ENCODE results near the gene NUP50.

Gene NUP50

DNA sequence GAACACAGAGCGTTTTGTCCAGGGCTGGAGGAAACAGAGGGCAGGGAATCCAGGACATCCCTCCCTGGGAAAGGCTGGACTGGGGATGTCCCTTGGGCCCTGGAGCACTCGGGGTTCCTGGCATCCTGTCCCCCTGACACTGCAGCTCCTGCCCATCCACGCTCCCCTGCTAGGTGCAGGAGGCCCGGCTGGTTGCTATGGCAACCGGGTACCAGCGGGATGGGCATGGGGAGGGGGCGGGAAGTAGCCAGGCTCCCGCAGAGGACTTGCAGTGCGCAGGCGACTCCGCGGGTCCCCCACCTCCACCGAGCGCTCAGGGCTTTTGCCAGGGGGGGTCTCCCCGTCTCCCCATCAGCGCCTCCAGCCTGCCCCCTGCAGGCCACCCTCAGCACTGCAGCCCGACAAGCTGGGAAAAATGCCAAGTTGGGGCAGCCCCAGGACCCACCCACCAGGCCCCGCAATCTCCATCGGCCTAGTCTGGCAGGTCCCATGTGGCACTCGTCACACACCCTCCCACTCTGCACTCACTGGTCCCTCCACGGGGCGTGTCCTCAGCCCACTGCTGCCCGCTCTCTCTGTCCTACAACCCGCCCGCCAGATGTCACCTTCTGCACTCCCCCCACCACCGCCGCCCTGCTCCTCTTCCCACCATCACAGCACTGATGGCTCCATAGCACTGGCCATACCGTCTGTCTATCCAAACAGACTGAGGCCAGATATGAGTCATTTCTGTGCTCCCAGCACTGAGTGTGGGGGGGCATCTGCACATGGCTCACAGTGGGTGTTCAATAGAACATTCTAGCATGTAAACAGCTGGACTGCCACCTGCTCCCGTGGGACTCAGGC, 45.5 kb downstream of the NUP50 start:
- DNase-seq, result no peak

DNA sequence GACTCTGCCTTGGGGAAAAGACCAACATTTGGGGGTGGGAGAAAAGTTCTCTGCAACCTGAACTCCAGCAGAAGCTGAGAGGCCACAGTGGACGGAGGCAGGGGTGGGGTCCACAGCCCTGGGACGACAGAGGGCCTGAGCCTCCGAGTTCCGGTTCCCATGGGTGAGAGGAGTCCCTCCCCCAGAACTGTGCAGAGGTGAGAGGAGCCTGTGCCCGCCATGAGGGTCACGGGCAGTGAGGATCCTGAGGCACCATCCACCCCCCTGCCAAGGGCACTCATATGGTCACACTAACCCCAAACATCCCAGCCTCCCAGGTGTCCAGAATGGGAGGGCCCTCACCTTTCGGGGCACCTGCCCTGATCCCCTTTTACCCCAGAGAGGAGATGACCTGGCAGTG, 46.4 kb downstream of the NUP50 start:
- no peak for DNase-seq

DNA sequence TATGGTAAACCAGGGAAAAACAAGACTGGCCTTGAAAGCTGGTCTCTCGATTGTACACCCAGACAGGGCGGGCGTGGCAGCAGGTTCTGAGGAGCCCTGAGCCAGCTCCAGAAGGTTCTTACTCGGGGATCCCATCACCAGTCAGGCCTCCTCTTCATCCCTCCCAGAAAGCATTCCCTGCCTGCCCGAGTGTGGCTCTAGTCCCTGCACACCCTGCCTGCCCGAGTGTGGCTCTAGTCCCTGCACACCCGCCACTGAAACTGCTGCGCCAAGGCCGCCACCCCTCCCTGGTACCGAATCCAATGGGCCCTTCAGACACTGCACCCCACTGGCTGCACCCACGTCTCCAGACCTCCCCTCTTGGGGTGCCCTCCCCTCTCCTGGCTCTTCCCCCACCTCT, 46.9 kb downstream of the NUP50 start:
- no peak for DNase-seq

DNA sequence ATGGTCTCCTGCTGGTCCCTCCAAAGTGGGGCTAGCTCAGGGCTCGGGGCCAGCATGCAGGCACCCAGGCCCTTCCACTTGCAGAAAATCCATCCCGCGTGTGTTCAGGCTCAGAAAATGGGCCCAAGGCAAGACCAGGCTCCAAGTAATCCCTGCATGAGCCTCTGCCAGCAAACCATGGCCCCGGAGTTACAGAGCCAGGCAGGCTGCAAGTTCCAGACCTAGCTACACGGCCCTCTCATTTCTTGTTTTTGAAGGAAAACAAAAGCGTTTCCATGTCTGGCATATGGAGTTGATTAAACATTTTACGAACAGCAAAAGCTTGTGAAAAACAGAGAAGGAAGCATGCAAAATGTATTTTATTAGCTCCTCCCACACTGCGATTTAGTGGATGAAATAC, 47.3 kb downstream of the NUP50 start:
- no peak for DNase-seq

DNA sequence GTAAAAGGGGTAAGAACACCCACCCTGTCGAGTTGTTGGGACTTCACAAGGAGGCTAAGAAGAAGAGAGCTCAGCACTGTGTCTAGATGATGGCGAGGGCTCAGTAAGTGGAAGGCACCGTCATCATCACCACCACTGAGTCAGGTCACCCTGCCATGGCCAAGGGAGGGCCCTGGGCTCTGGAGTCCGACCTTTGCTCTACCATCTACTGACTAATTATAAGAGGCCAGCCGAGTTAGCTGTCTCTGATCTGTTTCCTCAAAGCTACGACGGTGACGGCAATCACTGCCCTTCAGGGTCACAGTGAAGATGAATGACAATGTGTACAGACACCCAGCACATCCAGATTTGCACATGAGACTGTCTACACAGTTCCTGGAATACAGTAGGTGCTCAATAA, 47.7 kb downstream of the NUP50 start:
- no peak for DNase-seq

DNA sequence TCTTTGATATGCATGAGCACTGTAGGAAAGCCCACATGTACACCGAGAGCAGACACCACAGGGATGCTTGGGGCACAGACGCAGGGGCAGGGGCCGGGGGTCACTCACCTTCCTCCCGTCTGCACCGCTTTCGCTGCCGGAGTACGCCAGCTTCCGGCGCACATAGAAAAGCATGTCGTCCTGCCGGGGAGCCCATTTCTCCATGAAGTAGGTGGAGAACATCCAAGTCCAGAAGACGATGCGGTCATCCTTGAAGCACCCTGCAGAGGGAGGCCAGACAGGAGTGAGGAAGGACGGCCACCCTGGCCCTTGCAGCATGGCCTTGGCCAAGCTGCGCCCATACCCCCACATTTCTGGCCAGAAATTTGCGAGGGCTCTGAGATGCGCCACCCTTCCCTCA, 48.1 kb downstream of the NUP50 start:
- no peak for DNase-seq

DNA sequence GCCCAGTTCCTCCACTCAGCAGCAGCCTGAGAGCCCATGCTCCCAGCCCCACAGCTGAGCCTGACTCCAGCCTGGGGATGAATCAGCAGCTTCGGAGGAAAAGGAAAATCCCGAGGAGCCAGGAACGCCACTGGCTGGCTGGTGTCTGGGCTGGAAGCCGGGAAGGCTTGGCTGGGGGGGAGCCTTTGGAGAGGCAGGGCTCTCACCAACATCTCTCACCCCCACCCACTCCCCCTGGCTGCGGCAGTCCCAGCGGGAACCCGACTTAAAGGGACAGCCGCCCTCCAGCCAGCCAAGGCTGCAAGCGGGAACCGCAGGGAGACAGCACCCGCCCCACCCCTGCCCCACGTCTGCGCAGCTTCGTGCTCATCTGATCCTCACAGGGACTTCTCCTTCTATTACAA, 48.6 kb downstream of the NUP50 start:
- no peak for DNase-seq

DNA sequence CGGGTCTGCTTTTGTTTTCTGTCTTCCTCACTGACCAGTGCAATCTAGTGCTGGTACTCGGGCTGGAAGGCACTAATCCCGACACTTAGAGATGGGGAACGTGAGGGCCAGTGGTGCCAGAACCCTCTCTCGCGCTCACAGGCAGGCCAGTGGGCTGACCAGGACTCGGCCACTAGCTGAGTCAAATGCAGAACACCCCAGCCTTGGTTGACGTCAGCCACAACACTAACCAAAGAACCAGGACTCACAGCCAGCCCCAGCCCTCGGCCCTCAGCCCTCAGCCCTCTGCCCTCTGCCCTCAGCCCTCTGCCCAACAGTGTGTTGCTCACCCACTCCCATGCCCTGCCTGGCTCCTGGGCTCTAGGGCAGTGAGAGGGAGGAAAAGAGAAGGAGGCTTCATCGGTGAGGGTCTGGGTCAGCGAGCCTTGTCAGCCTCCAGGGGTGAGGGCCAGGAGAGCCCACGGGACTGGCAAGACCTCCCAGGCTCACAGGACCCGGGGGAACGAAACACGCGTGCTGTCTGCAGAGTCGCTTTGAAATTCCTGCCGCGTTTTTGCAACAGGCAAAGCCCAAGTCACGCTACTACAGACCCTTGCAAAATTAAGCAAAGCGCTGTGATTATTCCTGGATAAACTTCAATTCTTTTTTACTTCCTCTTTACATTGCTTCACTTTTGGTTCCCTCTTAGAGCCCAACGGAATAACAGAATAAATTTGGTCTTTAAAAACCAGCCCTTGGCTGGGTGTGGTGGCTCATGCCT, 49.4 kb downstream of the NUP50 start:
- DNase-seq, result no peak

GRCh38 chr22:45216133-45217003, 52.6 kb downstream of the NUP50 start:
- DNase-seq, result peak; percentile 35

DNA sequence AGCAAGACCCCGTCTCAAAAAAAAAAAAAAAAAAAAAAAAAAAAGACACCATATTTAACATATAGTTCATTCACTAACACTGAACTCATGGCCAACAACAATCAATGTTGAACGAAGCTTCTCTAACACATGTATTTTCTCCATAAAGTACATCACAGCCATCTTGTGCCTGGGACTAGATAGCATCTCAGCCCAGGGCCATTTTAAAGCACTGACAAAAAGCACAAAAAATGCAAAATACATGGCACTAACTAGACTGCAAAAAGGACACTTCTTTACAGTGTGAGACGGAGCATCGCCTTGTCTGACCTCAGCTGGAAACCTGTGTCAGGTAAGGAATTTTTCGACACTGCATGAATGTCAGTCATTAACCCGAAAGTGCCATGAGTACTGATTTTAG, 53.6 kb downstream of the NUP50 start:
- DNase-seq, result no peak

DNA sequence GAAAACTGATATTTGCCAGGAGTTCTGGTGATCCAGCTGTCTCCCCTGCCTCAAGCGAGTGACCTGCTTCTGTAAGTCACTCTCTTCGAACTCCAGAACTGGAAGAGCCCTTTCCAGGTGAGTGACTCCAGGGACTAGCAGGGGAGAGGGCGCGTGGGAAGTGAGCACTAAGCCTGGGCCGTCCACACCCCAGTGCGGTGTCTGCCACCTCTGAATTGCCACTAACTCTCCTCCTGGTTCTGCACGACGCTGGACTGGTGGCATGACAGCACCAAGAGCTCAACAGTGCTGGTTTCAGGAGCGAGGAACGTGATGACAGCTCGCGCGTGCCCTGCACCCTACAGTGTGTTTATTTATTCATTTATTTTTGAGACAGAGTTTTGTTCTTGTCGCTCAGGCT, 54.1 kb downstream of the NUP50 start:
- DNase-seq, result no peak

GRCh38 chr22:45218976-45219375, 55.3 kb downstream of the NUP50 start:
- no peak for DNase-seq

DNA sequence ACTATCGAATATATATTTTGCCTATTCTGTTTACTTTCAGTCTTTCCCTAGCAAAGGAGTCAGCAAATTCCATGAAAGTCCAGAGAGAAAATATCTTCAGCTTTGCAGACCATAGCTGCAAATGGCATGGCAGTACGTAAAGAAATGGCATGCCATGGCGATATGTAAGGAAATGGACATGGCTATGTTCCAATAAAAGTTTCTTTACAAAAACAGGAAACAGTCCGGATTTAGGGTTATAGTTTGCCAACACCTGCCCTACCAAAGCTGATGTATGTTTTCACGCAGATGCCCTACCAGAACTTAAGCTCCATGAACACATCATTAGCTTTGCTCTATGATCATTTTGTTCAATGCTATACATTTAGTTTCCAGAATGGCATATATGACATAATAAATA, 57.5 kb downstream of the NUP50 start:
- DNase-seq, result no peak

DNA sequence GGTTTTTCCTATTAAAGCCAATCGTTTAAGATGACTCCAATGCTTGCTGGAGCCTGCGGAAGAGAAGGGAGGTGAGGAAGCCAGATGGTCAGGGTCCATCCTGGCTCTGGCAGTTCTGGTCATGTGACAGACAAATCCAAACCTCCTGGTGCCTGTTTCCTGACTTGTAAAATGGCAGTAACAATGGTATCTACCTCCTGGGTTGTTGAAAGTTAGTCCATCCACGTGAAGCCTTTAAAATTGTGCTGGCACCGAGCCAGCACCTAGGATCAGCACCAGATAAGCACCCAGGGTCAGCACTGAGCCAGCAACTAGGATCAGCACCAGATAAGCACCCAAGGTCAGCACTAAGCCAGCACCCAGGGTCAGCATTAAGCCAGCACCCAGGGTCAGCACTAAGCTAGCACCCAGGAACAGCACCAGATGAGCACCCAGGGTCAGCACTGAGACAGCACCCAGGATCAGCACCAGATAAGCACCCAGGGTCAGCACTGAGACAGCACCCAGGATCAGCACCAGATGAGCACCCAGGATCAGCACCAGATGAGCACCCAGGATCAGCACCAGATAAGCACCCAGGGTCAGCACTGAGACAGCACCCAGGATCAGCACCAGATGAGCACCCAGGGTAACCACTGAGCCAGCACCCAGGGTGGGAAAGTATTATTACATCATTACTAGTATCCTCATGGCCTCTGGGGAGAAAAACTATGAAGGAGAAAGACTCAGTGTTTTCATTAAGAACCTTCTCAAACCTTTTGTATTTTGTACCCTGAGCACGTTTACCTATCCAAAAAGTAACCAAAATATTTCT, 59.8 kb downstream of the NUP50 start:
- no peak for DNase-seq

- no peak for DNase-seq
Measured at GRCh38 chr22:45224331-45224730, 60.6 kb downstream of the NUP50 start.

- no peak for DNase-seq
Measured at GRCh38 chr22:45224988-45225731, 61.4 kb downstream of the NUP50 start.

GRCh38 chr22:45225732-45226502, 62.2 kb downstream of the NUP50 start:
- no peak for DNase-seq

- DNase-seq, result no peak
Measured at GRCh38 chr22:45226503-45227186, 62.9 kb downstream of the NUP50 start.

DNA sequence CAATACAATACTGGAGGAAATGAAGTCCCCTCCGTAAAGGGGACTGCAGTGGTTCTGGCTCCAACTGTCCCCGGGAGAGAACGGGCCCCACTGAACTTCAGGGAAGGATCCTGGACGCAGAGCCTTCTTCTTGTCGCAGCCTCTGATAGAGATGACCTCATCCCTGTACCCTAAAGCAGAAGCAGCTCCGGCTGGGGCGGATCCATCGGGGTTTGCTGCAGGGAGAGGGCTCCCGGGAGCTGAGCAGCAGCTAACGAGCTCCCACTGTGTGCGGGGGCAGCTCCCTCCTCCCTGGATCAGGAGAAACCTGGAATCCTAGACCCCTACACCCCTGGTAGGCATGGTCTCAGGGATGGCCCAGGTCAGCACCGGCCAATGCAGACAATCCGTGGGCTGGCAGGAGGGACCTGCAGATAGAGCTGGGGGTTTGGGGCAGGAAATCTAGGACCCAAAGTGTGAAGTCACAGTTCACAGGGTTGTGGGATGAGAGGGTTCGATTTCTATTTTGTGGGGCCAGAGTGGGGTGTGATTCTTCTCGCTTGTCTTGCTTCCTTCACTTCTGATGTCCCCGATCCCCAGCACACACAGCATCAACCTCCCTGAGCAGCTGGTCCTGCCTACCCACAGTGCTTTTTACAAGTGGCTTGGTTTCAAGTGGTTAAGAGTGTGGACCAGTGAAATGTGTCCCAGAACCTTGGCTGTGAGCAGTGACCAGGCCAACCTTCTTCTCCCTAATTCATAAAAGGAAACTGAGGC, 64.1 kb downstream of the NUP50 start:
- no peak for DNase-seq

Measured in right kidney (tissue), 1 donor.